Subcutaneous abdominal adipose tissue (tissue), 5 donors: Measurements from ENCODE around the gene LSAMP.

Experiments
- H3K27ac ChIP-seq: one replicate; pipeline ENCODE4 v1.7.0; 2013; ENCODE audit warnings: low read depth, mild to moderate bottlenecking, inconsistent platforms, low read length, moderate library complexity
- H3K27me3 ChIP-seq, 5 donors: one replicate each; pipeline ENCODE4 v1.7.0; 2013; ENCODE audit warnings: low read length in 5 of 5, inconsistent platforms in 1 of 5; ENCODE audit not compliant: control insufficient read depth in 5 of 5, insufficient read depth in 4 of 5
- H3K36me3 ChIP-seq, 5 donors: one replicate each; pipeline ENCODE4 v1.7.0; 2013; ENCODE audit warnings: low read length in 5 of 5; ENCODE audit not compliant: control insufficient read depth in 5 of 5, insufficient read depth in 5 of 5
- H3K4me1 ChIP-seq, 5 donors: one replicate each; pipeline ENCODE4 v1.7.0; 2013; ENCODE audit warnings: low read length in 5 of 5, mild to moderate bottlenecking in 3 of 5, moderate library complexity in 1 of 5; ENCODE audit not compliant: control insufficient read depth in 5 of 5, insufficient read depth in 5 of 5
- H3K4me3 ChIP-seq, 5 donors: one replicate each; pipeline ENCODE4 v1.7.0; 2013; ENCODE audit warnings: low read length in 5 of 5, low read depth in 1 of 5
- H3K9ac ChIP-seq, 5 donors: one replicate each; pipeline ENCODE4 v1.7.0; 2013; ENCODE audit warnings: low read length in 5 of 5, mild to moderate bottlenecking in 4 of 5, moderate library complexity in 3 of 5
- H3K9me3 ChIP-seq, 5 donors: one replicate each; pipeline ENCODE4 v1.7.0; 2013; ENCODE audit warnings: low read length in 5 of 5; ENCODE audit not compliant: control insufficient read depth in 5 of 5
- donor health status: healthy.
- donor health status: healthy.
- donor health status: healthy.
- donor health status: healthy.
- donor health status: healthy.

Gene LSAMP

DNA sequence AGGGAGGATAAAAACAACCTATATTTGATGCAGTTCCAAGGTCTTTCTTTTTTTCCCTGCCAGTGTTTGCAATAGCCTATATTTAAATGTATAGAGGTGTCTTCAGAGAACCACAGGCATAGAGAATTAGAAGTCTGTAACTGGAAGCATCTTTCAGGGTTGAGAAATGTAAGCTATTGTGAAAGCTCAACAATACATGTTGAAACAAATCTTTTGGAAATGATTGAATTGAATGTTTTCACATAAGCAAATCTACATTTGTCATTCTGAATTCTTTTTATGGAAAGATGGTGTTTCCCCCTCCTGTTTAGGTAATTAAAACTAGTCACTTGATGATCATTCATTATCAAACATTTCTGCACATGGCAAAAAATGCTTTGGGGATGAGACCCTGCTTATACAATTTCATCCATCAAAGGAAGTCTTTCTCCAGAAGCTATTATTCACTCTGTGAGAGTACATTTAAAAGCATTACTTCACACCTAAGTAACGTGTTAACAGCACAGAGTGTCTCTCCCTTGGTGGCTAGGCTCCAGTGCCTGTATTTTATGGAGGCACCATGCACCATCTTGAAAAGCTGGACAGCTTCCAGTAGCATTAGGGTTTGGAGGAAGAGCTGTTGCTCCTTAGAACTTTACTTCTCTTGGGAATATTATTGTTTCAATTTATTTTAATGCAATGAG lies 406.2 kb downstream of the LSAMP start:
- Histone ChIP-seq H3K4me3 (no peak overlapping the region), H3K27me3 (no peaks in the 10 kb centered on the region), H3K4me1 (no peaks in the 10 kb centered on the region), H3K9ac (no peak overlapping the region), H3K36me3 (no peaks in the 10 kb centered on the region), H3K9me3 (no peaks in the 10 kb centered on the region), H3K27ac (no peak overlapping the region)

DNA sequence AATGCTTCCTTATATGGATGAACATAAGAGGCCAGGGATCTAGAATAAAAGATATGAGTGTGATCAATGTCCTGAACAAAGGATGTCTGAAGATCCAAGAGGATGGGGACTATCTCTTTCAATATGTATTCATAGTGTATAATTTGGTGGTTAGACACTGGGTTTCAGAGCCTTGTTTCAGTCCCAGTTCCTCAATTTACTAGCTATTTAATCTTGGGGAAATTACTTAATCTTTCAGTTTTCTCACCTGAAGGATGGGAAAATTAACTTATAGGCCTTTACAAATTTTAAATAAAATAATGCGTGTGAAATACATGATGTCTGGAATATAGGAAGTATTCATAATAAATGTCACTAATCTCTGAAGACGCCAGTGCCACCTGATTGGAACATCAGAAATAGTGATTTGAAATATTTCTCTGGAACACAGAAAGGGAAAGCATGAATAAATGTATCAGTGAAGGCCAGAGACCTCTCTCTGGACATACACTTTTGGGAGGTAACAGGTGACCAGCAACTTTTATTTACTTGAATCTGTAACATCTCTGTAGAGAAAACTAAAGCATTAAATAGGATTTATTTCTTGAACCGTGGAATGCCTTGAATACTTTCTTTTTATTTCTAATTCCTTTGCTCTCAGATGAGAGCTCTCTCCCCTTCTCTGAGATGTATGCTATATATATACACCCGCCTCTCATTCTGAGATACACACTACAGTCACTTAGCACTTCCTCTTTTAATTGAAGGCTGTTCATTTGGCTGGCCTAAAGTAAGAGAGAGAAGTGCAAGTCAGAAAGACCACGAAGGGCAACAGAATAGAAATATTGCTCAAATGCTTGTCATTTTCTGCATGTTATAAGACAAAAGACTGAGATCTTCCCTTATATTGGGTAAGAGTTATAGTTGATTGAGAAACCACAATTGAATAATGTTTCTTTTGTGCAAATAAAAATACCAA lies 407.1 kb downstream of the LSAMP start:
- H3K4me1 ChIP-seq = no peaks in the 10 kb centered on the region
- no peaks in the 10 kb centered on the region for H3K27me3 ChIP-seq
- no peak overlapping the region for H3K27ac ChIP-seq
- H3K4me3 ChIP-seq = no peak overlapping the region
- H3K36me3 ChIP-seq = no peaks in the 10 kb centered on the region
- H3K9me3 ChIP-seq = no peaks in the 10 kb centered on the region
- H3K9ac ChIP-seq = no peak overlapping the region

DNA sequence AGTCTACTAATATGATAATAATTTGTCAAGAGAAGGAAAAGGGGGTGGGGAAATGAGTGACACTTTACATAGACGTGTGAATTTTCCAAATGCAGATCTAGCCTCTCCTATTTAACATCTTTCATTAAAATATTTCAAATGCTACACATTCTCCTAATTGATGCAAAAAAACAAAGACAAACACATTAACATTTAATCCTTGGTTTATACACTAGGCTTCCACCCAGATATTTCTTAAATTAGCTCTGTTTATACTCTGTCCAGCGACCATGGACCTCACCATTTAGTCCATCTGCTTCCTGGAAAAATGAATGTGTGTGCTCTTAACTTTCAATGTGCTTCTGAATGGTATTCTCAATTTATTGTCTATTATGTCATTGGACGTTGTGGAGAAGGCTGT lies 409.9 kb downstream of the LSAMP start:
- no peak overlapping the region for H3K9ac ChIP-seq
- no peak overlapping the region for H3K27ac ChIP-seq
- H3K4me3 ChIP-seq = no peak overlapping the region
- H3K36me3 ChIP-seq = no peaks in the 10 kb centered on the region
- H3K9me3 ChIP-seq = no peaks in the 10 kb centered on the region
- H3K4me1 ChIP-seq = no peaks in the 10 kb centered on the region
- no peaks in the 10 kb centered on the region for H3K27me3 ChIP-seq

DNA sequence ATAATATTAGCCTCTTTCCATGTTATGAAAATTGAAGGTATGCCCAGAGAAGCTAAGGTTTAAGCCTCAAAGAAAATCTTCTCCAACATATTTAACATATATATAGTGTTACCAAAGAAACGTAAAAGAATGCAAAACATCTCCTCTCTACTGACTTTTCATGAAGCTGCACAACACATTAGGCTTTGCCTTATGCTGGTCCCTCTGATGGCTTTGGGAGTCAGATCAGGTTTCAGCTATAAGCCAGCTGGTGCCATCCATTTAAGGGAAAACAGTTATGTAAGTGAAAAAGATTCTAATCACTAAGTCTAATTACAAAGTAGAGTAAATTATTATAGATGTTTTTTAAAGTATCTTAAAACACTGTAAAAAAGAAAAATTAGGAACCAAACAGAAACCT lies 410.5 kb downstream of the LSAMP start:
- H3K27me3 ChIP-seq = no peaks in the 10 kb centered on the region

DNA sequence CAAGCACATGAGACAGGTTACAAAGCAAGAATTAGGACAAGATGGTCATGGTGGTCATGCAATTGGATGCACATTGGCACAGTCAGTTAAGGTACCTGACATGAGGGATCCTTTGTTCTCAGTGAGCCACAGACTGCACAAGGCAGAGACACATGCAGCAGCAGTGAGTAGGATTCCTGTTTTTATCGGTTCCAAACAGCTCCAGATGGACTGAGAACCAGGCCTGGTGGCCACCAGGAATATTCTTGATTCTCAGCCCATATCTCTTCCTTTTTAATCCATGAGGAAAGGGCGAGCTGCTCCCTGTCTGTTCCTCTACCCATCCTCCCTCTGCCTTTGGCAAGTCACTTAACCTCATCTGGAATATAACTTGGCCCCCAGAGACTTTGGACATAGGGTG lies 411.2 kb downstream of the LSAMP start:
- no peak overlapping the region for H3K4me3 ChIP-seq
- H3K4me1 ChIP-seq = no peaks in the 10 kb centered on the region
- H3K27ac ChIP-seq = no peak overlapping the region
- H3K9me3 ChIP-seq = no peaks in the 10 kb centered on the region
- no peak overlapping the region for H3K9ac ChIP-seq
- no peaks in the 10 kb centered on the region for H3K27me3 ChIP-seq
- H3K36me3 ChIP-seq = no peaks in the 10 kb centered on the region

More for the DNA sequence above, 410.5 kb downstream of the LSAMP start:
- Histone ChIP-seq H3K27ac (no peak overlapping the region), H3K4me1 (no peaks in the 10 kb centered on the region), H3K9ac (no peak overlapping the region), H3K36me3 (no peaks in the 10 kb centered on the region), H3K4me3 (no peak overlapping the region), H3K9me3 (no peaks in the 10 kb centered on the region)

DNA sequence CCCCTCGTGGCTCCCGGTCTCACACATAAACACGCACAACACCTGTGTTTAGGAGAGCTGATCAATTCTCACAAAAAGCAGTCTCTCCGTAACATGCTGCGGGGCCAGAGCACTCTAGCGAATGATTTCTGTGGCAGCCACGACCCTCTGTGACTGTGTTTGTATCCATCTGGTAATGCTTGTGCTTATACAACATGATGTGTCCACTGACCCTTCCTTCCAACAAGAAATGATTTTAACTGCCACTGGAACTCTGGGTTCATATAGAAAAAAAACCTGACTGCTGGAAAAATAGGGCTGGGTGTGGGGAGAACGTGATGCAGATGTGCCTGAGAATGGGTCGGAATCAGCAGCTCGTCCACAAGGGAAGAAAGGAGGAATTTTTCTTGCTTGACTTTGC lies 411.8 kb downstream of the LSAMP start:
- Histone ChIP-seq H3K9me3 (no peaks in the 10 kb centered on the region), H3K9ac (no peak overlapping the region), H3K36me3 (no peaks in the 10 kb centered on the region), H3K4me3 (no peak overlapping the region), H3K27me3 (no peaks in the 10 kb centered on the region), H3K27ac (no peak overlapping the region), H3K4me1 (no peaks in the 10 kb centered on the region)

DNA sequence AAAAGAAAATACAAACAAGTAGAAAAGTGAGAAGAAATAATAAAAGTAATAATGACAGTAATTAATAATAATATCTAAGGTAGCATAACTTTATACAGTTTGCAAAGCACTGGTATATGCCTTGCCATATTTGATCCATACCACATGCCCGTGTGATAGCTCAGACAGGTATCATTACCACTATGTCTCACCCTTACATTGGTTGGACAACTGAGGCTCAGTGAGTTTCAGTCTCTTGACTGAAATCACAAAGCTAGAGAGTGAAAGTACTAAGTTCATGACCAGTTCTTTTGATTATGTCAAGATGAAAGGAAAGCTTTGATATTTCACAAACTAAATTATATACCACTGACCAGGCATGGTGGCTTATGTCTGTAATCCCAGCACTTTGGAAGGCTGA lies 413.1 kb downstream of the LSAMP start:
- Histone ChIP-seq H3K36me3 (no peaks in the 10 kb centered on the region), H3K9ac (no peak overlapping the region), H3K27ac (no peak overlapping the region), H3K27me3 (no peaks in the 10 kb centered on the region), H3K4me3 (no peak overlapping the region), H3K9me3 (no peaks in the 10 kb centered on the region), H3K4me1 (no peaks in the 10 kb centered on the region)

DNA sequence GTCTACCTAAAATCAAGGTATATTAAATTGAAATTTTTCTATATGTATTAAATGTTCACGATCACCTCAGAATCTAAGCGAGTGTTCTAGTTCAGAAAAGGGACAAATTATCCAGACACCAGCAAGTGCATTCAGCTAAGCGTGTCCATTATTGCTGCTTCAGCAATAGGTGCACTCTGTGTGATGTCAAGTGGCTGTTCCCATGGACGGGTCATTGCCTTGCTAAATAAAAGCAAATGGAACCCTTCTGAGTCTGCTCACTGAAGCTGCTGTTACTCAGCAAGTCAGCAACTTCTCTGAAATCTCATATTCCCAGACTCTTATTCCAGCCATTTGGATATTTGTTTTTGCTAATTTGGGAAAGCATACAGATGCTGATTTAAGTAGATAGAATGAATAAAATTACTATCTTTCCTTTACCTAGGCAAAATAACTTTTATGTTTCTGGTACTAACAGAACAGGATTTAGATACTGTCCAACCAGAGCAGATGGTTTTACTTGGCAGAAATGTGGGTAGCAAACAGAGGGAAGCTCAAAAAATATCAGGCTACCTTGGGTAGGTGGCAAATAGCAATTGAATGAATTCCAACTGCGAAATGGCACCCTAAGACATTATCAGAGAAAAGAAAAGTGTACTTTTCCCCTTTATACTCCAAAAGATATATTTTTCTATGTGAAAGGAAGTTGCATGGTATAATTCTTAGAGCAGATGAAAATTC lies 415.0 kb downstream of the LSAMP start:
- Histone ChIP-seq H3K9ac (no peak overlapping the region), H3K27ac (no peak overlapping the region), H3K27me3 (no peaks in the 10 kb centered on the region), H3K36me3 (no peaks in the 10 kb centered on the region), H3K4me1 (no peaks in the 10 kb centered on the region), H3K9me3 (no peaks in the 10 kb centered on the region), H3K4me3 (no peak overlapping the region)

DNA sequence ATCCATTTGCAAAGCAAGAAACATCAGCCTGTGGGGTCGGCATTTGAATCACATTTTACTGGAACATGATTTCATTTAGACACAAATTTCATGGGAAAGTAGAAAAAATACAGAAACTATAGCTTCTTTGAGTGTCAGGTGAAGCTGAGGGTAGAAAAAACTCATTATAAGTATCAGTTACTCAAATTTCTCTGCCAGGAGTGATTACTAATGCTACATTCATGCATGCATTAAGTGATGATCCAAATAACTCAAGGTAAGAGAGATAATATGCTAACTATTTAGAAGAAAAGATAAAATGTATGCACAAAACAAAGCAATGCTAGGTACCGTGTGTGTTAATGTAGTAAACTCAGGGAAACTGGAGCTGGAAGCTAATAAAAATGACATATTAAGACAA lies 416.0 kb downstream of the LSAMP start:
- Histone ChIP-seq H3K9me3 (no peaks in the 10 kb centered on the region), H3K4me3 (no peak overlapping the region), H3K4me1 (no peaks in the 10 kb centered on the region), H3K9ac (no peak overlapping the region), H3K27me3 (no peaks in the 10 kb centered on the region), H3K36me3 (no peaks in the 10 kb centered on the region), H3K27ac (no peak overlapping the region)

DNA sequence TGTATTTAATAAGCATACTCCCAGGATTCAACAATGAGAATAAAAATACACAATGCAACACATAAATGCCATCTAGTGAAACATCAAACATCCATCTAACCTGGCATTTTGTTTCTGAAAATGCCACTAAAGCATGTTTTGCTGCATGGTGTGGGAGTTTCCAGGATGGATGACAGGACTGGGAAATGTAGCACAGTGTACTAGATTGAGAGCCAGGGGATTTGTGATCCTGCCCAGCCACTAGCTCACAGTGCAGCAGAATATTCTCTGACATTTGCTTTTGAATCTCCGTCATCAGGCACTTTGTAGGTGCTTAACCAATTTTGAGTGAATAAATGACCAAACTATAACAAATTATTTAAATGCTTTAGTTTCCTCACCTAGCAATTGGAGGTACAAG lies 417.1 kb downstream of the LSAMP start:
- Histone ChIP-seq H3K36me3 (no peaks in the 10 kb centered on the region), H3K27me3 (no peaks in the 10 kb centered on the region)

More for the DNA sequence above, 417.1 kb downstream of the LSAMP start:
- H3K27ac ChIP-seq = no peak overlapping the region
- H3K4me3 ChIP-seq = no peak overlapping the region
- H3K9me3 ChIP-seq = no peaks in the 10 kb centered on the region
- H3K4me1 ChIP-seq = no peaks in the 10 kb centered on the region
- no peak overlapping the region for H3K9ac ChIP-seq
